T-cell (primary cell): ENCODE data around the gene GON7. TPM values are rescaled to one million over a fixed set of nuclear protein-coding genes. Genes with fewer than 3 reads are reported as not detected.
"Not testable (repeated sequence)": the region's sequence is repeated elsewhere in the genome, so short reads cannot be mapped to it uniquely, and the experiment has no call there.

ENCODE experiments used
- ATAC-seq, 4 experiments: fragments of 200-7000 bp in 3 of 4; fragments of 150-1000 bp in 1 of 4; cut with Tn5 transposase; replicated peaks in 1 of 4; 1 replicate in 3 of 4; 2 replicates in 1 of 4; pipeline ENCODE4 v1.10.0; 2021; ENCODE audit warnings: moderate library complexity in 3 of 4, mild to moderate bottlenecking in 2 of 4, moderate number of reproducible peaks in 1 of 4
- CTCF ChIA-PET, 2 donors: fragments of 300-600 bp; sonication (Branson Sonifier 250); formaldehyde crosslinking; loops; one replicate each; lab custom pipeline; 2022; ENCODE audit warnings: antibody characterized with exemption in 2 of 2; lab: Charles Lee
- POLR2A ChIA-PET, 2 donors: fragments of 300-600 bp; sonication (Branson Sonifier 250); formaldehyde crosslinking; loops; one replicate each; lab custom pipeline; 2022; ENCODE audit warnings: antibody characterized with exemption in 2 of 2; lab: Charles Lee
- DNase-seq, 35 experiments: peaks; one replicate each; pipeline versions ENCODE4 v3.0.0 to v3.0.0-alpha.2; 2013 to 2023
- H3K27ac ChIP-seq: one replicate; pipeline ENCODE4 v1.5.1; 2013; ENCODE audit warnings: low read length
- H3K27me3 ChIP-seq, 2 experiments: replicated peaks in 1 of 2; 1 replicate in 1 of 2; 2 replicates in 1 of 2; pipeline versions ENCODE4 v1.6.1 to v1.7.0; 2013; ENCODE audit warnings: low read length in 1 of 2, mixed read lengths in 1 of 2; ENCODE audit not compliant: control insufficient read depth in 2 of 2, insufficient read depth in 2 of 2; ENCODE audit errors: extremely low read depth in 1 of 2
- H3K36me3 ChIP-seq, 2 donors: 1 replicate in 1 of 2; 2 replicates in 1 of 2; pipeline versions ENCODE4 v1.6.1 to v1.7.0; 2013; ENCODE audit warnings: low read length in 1 of 2; ENCODE audit not compliant: control insufficient read depth in 2 of 2, insufficient read depth in 1 of 2; ENCODE audit errors: extremely low read depth in 1 of 2
- H3K4me1 ChIP-seq, 2 experiments: 1 replicate in 1 of 2; 2 replicates in 1 of 2; pipeline versions ENCODE4 v1.6.1 to v1.7.0; 2013; ENCODE audit warnings: low read length in 2 of 2, mixed read lengths in 1 of 2; ENCODE audit not compliant: insufficient read depth in 2 of 2, control insufficient read depth in 1 of 2; ENCODE audit errors: extremely low read depth in 1 of 2
- H3K4me3 ChIP-seq, 2 donors: 1 replicate in 1 of 2; 2 replicates in 1 of 2; pipeline versions ENCODE4 v1.5.1 to v1.7.0; 2013; ENCODE audit warnings: mild to moderate bottlenecking in 2 of 2, low read length in 1 of 2, moderate library complexity in 1 of 2; ENCODE audit not compliant: control insufficient read depth in 1 of 2; ENCODE audit errors: extremely low read depth in 1 of 2
- H3K9me3 ChIP-seq: 2 replicates; pipeline ENCODE4 v1.7.0; 2013
- H3K27ac Mint-ChIP-seq, 2 donors: one replicate each; pipeline ENCODE4 v1.8.0; 2020 to 2021; ENCODE audit warnings: mild to moderate bottlenecking in 2 of 2, mixed read lengths in 2 of 2
- H3K27me3 Mint-ChIP-seq, 2 donors: one replicate each; pipeline ENCODE4 v1.8.0; 2021 to 2022; ENCODE audit warnings: mixed read lengths in 2 of 2
- H3K36me3 Mint-ChIP-seq: one replicate; pipeline ENCODE4 v1.8.0; 2021; ENCODE audit warnings: mixed read lengths
- H3K4me1 Mint-ChIP-seq, 3 donors: one replicate each; pipeline ENCODE4 v1.8.0; 2020 to 2022; ENCODE audit warnings: mixed read lengths in 3 of 3, mild to moderate bottlenecking in 1 of 3
- H3K4me3 Mint-ChIP-seq, 3 donors: one replicate each; pipeline ENCODE4 v1.8.0; 2020 to 2022; ENCODE audit warnings: mild to moderate bottlenecking in 3 of 3, mixed read lengths in 3 of 3, moderate library complexity in 3 of 3
- H3K9me3 Mint-ChIP-seq, 3 donors: one replicate each; pipeline ENCODE4 v1.8.0; 2020 to 2022; ENCODE audit warnings: mixed read lengths in 3 of 3
- WGBS: methylation state at CpG from one replicate; pipeline ENCODE4 v1.1.5; 2013; ENCODE audit warnings: missing lambda C conversion rate; ENCODE audit not compliant: insufficient coverage; 5-methylcytosine and 5-hydroxymethylcytosine counted together
- total RNA-seq, 35 experiments: library from RNA in 6 of 35; stranded (reverse) in 6 of 35; fragments of 120-200 nt in 1 of 35; gene quantifications; one replicate each; pipeline versions ENCODE4 v1.2.1 to v1.2.4 and lab custom pipeline; 2013 to 2026

Gene GON7
- total RNA-seq, 5 donors from 2014 or later (not counting 1 experiment from before 2014, with no cell fraction given), result 4.3 to 11.4 (median 9.2) TPM

GRCh38 chr14:93158349-93158748 lies 48.5 kb downstream of the GON7 start:
- CTCF ChIA-PET, result interaction anchor here in 1 of 2 donors (1.0 kb wide), 1 partner anchor 12 kb away, joined by 3 read pairs; no protein-coding TSS in a partner anchor
- H3K27ac Mint-ChIP-seq, H3K27me3 ChIP-seq, H3K4me1 Mint-ChIP-seq, H3K27me3 Mint-ChIP-seq, POLR2A ChIA-PET, H3K4me3 ChIP-seq, H3K9me3 ChIP-seq, ATAC-seq, H3K4me1 ChIP-seq, H3K36me3 ChIP-seq, H3K9me3 Mint-ChIP-seq, H3K27ac ChIP-seq, H3K36me3 Mint-ChIP-seq, H3K4me3 Mint-ChIP-seq, DNase-seq: not testable (repeated sequence)
- 73% methylated on average over 2 of the region's 7 CpGs for WGBS

- H3K4me1 Mint-ChIP-seq, result no peaks in the 10 kb centered on the region
- no peaks in the 10 kb centered on the region for H3K36me3 Mint-ChIP-seq
- POLR2A ChIA-PET, result no interaction called here
- Histone ChIP-seq H3K4me3 (no peak overlapping the region), H3K9me3 (no peaks in the 10 kb centered on the region), H3K27me3 (no peaks in the 10 kb centered on the region), H3K4me1 (no peaks in the 10 kb centered on the region), H3K36me3 (no peaks in the 10 kb centered on the region), H3K27ac (no peak overlapping the region)
- no peaks in the 10 kb centered on the region for H3K27me3 Mint-ChIP-seq
- H3K9me3 Mint-ChIP-seq, result no peaks in the 10 kb centered on the region
- WGBS, result 69% methylated on average over 4 of the region's 8 CpGs
- H3K4me3 Mint-ChIP-seq, result no peak overlapping the region
- DNase-seq (no peak), ATAC-seq (no peak)
- H3K27ac Mint-ChIP-seq, result no peak overlapping the region
- CTCF ChIA-PET, result no interaction called here
These were observed 50.0 kb downstream of the GON7 start for GRCh38 chr14:93156693-93157369.

GRCh38 chr14:93155667-93156066 lies 51.2 kb downstream of the GON7 start:
- DNase-seq (no peak), ATAC-seq (no peak)
- Mint-ChIP-seq H3K4me1 (peaks cover 0 to 1% (median 0%) of the 10 kb centered on the region in 3 donors), H3K27me3 (no peaks in the 10 kb centered on the region), H3K27ac (no peak overlapping the region), H3K36me3 (no peaks in the 10 kb centered on the region), H3K4me3 (no peak overlapping the region), H3K9me3 (no peaks in the 10 kb centered on the region)
- Histone ChIP-seq H3K27ac (no peak overlapping the region), H3K27me3 (no peaks in the 10 kb centered on the region), H3K4me3 (no peak overlapping the region), H3K9me3 (no peaks in the 10 kb centered on the region), H3K36me3 (no peaks in the 10 kb centered on the region), H3K4me1 (no peaks in the 10 kb centered on the region)
- ChIA-PET POLR2A (interaction anchor here (0.6 to 0.7 kb wide), 2 partner anchors 11 to 722 kb away, joined by 3 read pairs; no protein-coding TSS in a partner anchor), CTCF (interaction anchor here in 1 of 2 donors (0.6 kb wide), 1 partner anchor 206 kb away, joined by 3 read pairs; no protein-coding TSS in a partner anchor)
- no CpG with 5 or more reads among the region's 2 CpGs for WGBS

GRCh38 chr14:93153121-93153520 lies 53.7 kb downstream of the GON7 start:
- Histone ChIP-seq H3K9me3 (no peaks in the 10 kb centered on the region), H3K36me3 (no peaks in the 10 kb centered on the region), H3K4me1 (no peaks in the 10 kb centered on the region), H3K27me3 (peaks cover 0 to 5% of the 10 kb centered on the region in 2 experiments), H3K27ac (no peak overlapping the region), H3K4me3 (no peak overlapping the region)
- H3K36me3 Mint-ChIP-seq, result no peaks in the 10 kb centered on the region
- POLR2A ChIA-PET, result no interaction called here
- DNase-seq (no peak), ATAC-seq (no peak)
- 76% methylated on average over 4 of the region's 7 CpGs for WGBS
- no peaks in the 10 kb centered on the region for H3K9me3 Mint-ChIP-seq
- no peak overlapping the region for H3K4me3 Mint-ChIP-seq
- H3K4me1 Mint-ChIP-seq, result peaks cover 0 to 1% (median 0%) of the 10 kb centered on the region in 3 donors
- CTCF ChIA-PET, result no interaction called here
- H3K27me3 Mint-ChIP-seq, result peaks cover 0 to 4% of the 10 kb centered on the region in 2 donors
- no peak overlapping the region for H3K27ac Mint-ChIP-seq

Other genes with a start within 250 kb of the GON7 start
- 10 to 100 TPM; 28.0 to 43.0 (median 39.5) TPM for gene ITPK1, start 91.1 kb downstream of the GON7 start, total RNA-seq
- gene MOAP1, start 22.2 kb downstream of the GON7 start, total RNA-seq, result 10 to 100 TPM; 45.1 to 96.8 (median 47.9) TPM
- gene LYSET, start 21.7 kb downstream of the GON7 start, total RNA-seq, result 10 to 100 TPM in 4 of 5 donors, 1 to 10 TPM in 1; 7.9 to 16.9 (median 14.8) TPM
- gene UBR7, start 191 bp upstream of the GON7 start, total RNA-seq, result 10 to 100 TPM; 12.0 to 16.9 (median 14.7) TPM
- 10 to 100 TPM; 21.6 to 26.1 (median 26.0) TPM for gene BTBD7, start 126.0 kb upstream of the GON7 start, total RNA-seq
- gene COX8C, start 140.1 kb upstream of the GON7 start, total RNA-seq, result not detected
- gene UNC79, start 223.9 kb upstream of the GON7 start, total RNA-seq, result under 1 TPM in 2 of 5 donors, not detected in 3; 0.06 to 0.07 TPM